GM19239 (cell line): ENCODE measurements around the gene CEP44.
"Not testable (repeated sequence)": the region's sequence is repeated elsewhere in the genome, so short reads cannot be mapped to it uniquely, and the experiment has no call there.

ENCODE experiments used
- DNase-seq: peaks from one replicate; pipeline ENCODE4 v3.0.0; 2011; ENCODE audit warnings: low spot score; ENCODE audit not compliant: insufficient read length
- FAIRE-seq: peaks from 2 replicates; lab custom pipeline; 2011; peaks lifted over from hg19 to GRCh38; lab: Jason Lieb, UNC

The CEP44 gene

GRCh38 chr4:174378951-174379350, 95.2 kb downstream of the CEP44 start:
- FAIRE-seq (no peak), DNase-seq (no peak)

DNA sequence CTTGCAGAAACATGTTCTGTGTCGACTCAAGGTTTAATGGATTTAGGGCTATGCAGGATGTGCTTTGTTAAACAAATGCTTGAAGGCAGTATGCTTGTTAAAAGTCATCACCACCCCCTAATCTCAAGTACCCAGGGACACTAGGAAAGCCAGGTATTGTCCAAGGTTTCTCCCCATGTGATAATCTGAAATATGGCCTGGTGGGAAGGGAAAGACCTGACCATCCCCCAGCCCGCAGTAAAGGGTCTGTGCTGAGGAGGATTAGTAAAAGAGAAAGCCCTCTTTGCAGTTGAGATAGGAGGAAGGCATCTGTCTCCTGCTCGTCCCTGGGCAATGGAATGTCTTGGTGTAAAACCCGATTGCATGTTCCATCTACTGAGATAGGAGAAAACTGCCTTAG, 96.5 kb downstream of the CEP44 start:
- FAIRE-seq, DNase-seq: not testable (repeated sequence)

DNA sequence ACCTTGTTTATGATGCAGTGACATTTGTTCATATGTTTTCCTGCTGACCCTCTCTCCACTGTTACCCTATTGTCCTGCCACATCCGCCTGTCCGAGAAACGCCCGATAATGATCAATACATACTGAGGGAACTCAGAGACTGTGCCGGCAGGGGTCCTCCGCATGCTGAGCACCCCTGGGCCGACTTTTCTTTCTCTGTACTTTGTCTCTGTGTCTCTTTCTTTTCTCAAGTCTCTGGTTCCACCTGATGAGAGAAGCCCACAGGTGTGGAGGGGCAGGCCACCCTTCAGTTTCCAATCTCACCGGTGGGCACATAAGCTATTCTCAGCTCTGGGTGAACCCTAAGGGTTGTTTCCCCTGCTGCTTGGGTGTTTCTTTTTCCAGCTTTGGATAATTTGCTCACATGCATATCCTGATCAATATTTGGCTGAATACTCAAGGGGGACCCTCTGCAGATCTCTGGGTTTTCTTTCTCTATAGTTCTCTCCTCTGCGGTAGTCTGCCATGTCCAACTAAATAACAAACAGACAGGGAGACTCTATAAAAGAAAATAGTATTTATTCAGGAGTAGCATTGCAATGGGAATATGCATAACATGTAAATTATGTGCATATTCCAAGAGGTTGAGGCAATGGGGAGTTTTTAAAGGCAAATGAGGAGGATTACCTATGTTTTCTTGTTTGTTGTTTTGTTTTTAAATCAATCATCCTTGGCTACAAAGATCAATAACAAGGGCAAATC, 97.2 kb downstream of the CEP44 start:
- FAIRE-seq = no peak

DNA sequence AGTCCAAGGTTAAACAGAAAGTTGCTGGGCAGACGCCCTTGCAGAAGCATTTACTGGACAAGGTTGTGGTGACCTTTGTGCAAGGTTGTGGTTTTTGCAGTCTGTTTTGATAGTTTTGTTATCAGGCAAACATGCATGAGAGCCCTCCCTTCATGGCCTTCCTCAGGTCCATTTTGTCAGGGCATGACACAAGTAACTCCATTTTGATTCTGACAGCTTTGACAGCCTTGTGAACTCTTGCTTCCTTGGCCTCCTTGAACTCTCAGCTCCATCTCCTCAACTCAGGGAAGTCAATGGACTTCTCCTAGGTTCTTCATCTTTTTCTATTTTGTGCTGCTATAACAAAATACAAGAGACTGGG, 97.7 kb downstream of the CEP44 start:
- FAIRE-seq = no peak
- DNase-seq = no peak

More for the DNA sequence above, 97.2 kb downstream of the CEP44 start:
- no peak for DNase-seq
